Activated T-cell treated with anti-CD3 and anti-CD28 coated beads for 1 hour (primary cell): Measurements from ENCODE around the gene FASN.
A peak's percentile ranks its signal among the peaks of the same experiment; 100 is the strongest.

Experiments
- DNase-seq: peaks from one replicate; pipeline ENCODE4 v3.0.0-alpha.2; 2020; ENCODE audit warnings: low read depth

Gene FASN

GRCh38 chr17:82117139-82118090, 19.4 kb upstream of the FASN start:
- no peak for DNase-seq

DNA sequence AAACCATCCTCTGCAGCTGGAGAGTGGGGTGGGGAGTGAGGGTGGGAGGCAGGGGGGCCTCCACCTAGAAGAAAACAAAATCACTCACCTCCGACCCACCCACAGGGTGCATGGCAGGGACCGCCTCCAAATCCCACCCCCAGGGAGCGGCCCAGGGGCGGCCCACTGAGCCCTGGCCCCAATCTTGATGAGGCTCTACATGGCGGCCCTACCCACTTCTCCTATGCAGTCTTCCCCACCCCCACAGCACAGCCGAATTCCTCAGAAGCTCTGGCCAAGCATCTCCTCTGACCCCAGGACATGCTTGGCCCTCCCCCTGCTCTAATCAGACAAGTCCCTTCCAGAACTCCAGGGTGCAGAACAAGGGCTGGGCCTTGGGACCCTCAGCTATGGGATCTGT, 18.2 kb upstream of the FASN start:
- no peak for DNase-seq

DNA sequence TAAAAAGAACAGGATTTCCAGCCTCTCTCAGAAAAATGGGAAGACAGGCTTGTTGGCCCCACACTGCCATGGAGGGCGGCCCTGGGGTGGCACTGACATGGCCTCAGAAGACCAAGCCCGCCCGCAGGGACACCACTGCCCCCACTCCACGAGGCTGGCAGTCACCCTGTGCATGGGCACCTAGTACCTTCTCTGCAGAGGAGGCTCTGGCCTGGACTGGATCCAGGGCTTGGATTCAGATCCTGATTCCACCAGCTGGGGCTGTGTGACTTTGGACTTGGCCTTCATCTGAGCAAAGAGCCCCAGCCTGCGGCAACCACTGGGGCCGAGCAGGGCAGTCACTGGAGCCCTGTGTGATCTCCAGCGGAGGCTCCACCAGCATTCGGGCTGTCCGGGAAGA, 16.8 kb upstream of the FASN start:
- DNase-seq, result no peak

DNA sequence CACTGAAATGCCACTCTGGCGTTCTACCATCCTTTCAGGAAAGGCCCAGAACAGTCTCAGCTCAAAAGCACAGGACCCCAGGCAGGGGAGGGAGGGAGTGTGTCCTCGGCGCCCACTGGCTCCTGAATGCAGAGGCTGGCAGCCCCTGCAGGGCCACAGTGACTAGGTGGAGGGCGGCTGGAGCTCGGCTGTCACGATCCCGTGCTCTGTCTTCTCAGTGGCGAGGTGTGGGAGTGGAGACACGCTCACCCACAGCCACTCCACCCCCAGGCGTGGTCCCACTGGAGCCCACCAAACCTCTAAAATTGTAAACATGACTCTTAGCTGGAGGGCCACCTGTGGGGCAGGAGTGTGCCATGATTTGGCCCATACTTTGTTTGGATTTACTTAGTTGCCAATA, 16.4 kb upstream of the FASN start:
- DNase-seq, result no peak

- DNase-seq, result no peak
Observed at GRCh38 chr17:82113941-82114340, 15.9 kb upstream of the FASN start.

DNA sequence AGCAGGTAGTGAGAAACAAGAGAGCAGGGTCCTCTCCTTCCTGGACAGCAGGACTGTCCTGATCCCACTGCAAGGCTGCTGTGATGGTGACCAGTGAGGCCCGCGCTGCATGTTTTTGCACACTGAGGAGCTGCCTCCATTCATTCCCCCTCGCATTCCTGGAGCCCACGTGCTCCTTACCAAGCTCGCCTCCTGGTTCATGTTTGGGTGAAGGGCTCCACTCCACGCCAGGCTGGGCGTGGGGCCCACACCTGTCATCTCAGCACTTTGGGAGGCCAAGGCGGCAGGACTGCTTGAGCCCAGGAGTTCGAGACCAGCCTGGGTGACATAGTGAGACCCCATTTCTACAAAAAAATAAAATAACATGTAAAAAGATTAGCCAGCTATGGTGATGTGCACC, 15.4 kb upstream of the FASN start:
- no peak for DNase-seq

GRCh38 chr17:82112914-82113311, 14.9 kb upstream of the FASN start:
- no peak for DNase-seq

GRCh38 chr17:82112181-82112913, 14.3 kb upstream of the FASN start:
- DNase-seq, result no peak

GRCh38 chr17:82110298-82110697, 12.3 kb upstream of the FASN start:
- DNase-seq, result no peak

DNA sequence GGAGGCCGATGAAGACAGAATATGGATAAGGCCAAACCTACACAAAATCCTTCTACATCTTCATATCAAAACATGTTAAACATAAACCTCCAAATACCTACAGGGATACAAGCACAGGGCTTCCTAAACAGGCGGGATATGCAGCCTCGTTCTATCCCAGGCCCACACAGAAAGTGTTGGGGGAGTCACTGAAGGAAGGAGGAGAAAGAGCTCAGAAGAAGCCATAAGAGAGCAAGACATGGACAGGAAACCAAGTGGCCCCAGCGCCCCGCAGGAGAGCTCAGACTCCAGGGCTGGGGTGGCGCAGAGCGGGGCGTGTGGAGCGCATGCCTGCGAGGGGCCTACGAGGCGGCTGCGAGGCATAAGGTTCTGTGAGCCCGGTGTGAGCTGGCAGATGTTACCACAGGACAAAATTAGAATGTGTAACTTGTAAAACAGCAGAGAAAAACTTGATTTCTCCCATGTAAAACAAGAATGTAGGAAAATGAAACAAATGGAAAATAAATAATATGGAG, 11.0 kb upstream of the FASN start:
- no peak for DNase-seq

DNA sequence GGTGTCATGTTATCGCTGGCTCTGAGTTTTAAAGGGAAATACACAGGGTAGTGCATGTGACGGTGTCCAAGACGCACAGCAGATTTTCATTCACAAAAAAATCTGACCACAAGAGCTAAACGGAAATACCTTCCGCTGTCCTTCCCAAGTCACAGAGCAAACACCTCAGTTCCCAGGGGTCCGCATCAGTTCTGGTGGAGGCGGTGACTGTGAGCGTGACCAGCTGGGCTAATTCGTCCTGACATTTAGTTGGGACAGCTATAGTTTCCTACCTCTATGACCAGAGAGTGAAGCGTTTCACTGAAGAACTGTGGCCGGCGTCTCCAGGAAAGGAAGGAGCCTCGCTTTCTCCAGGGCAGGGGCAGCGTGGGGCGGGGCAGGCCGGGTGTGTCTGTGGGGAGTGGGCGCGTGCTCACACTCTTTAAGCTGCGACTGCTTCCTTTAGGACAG, 10.5 kb upstream of the FASN start:
- DNase-seq, result no peak

- DNase-seq, result no peak
Observed at GRCh38 chr17:82108038-82108437, 10.0 kb upstream of the FASN start.

DNA sequence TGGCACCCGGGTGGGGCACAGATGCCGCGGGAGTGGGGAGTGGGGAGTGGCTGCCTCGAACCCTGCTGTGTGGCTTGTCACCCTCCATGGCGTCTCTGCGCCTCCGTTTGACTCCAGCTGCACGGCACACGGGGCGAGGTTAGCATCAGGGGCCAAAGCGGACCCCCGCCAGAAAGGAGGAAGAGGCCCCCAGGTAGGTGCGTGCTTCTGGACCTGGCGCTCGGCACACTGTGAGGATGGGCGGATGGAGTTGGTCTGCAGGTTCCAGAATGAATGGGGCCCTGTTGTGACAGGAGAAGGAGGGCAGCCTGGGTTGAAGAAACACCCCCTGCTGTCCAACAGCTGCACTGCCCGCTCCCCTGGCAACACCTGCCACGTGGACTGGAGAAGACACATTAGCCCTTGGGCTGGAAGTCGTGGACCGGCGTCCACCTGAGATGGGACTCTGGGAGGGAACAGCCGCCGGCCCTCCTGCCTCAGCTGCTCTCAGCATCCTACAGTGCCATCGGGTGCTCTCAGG, 9.4 kb upstream of the FASN start:
- no peak for DNase-seq

DNA sequence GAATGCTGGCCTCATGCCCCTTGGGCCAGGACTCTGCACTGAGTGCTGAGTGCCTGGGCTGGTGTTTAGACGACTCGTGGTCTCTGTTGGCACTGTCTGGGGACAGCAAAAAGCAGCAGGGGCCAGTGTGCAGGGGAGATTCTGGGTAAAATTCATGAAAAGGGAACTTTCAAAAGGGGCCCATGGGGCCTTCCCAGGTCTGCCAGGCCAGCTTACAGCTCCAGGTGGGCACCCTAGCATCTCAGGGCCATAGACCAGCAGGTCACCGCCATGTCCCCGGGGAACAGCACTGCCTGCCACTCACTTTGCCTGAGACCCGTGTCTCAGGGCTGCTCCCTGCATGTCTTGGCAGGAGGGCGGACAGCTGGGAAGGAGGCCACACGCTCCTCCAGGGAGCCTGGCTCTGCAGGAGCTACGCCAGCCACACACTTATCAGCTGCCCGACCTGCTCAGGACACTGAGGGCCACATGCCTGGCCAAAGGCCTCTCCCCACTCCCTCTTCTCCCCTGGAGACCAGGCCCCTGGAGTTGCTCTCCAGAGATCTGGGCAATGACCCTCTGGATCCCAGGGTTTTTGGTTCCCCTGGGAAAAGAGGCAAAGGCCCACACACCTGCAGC, 8.8 kb upstream of the FASN start:
- no peak for DNase-seq

GRCh38 chr17:82105882-82106687, 8.0 kb upstream of the FASN start:
- peak; percentile 48 for DNase-seq

DNA sequence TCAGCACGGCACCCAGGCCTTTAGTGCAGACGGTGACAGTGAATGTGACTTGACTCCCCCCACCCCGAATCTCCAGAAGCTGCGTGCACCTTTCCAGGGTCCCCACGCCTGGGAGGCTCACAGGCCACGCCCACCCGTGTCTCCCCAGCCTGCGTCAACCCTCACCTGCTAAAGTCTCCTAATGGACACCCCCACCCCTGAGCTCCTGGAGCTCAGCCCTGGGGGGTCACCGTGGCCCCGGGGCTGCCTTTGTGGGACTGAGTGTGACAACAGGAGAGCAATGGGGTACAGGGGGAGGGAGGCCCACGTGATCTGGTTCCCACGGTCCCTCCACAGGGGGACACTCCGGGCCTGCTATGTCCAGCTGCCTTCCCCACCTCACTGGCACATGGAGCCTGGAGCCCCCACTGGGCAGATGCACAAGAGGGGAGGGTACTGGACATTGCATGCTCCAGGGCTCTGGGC, 7.4 kb upstream of the FASN start:
- no peak for DNase-seq

- DNase-seq, result no peak
Observed at GRCh38 chr17:82104797-82105416, 6.9 kb upstream of the FASN start.

GRCh38 chr17:82103553-82104451, 5.8 kb upstream of the FASN start:
- no peak for DNase-seq

- DNase-seq, result no peak
Observed at GRCh38 chr17:82101767-82102679, 4.0 kb upstream of the FASN start.
